Neural progenitor cell (in vitro differentiated cells): ENCODE results near the gene PI16. TPM values are rescaled to one million over a fixed set of nuclear protein-coding genes. Genes with fewer than 3 reads are reported as not detected.

ENCODE experiments used
- DNase-seq: peaks from one replicate; pipeline ENCODE4 v3.0.0-alpha.2; 2016; ENCODE audit warnings: low spot score
- H2AFZ ChIP-seq: fragments of 200-600 bp; sonication (generic); replicated peaks from 2 replicates; pipeline ENCODE4 v1.6.1; 2016; ENCODE audit warnings: antibody characterized with exemption
- H3F3A ChIP-seq: fragments of 200-600 bp; sonication (generic); 2 replicates; pipeline ENCODE4 v1.6.1; 2016; ENCODE audit warnings: antibody characterized with exemption, low read depth
- H3K27ac ChIP-seq: fragments of 200-600 bp; sonication (generic); 2 replicates; pipeline ENCODE4 v1.5.1; 2016; ENCODE audit warnings: mild to moderate bottlenecking
- H3K27me3 ChIP-seq: fragments of 200-600 bp; sonication (generic); 2 replicates; pipeline ENCODE4 v1.6.1; 2016; ENCODE audit warnings: mild to moderate bottlenecking, moderate library complexity
- H3K36me3 ChIP-seq: fragments of 200-600 bp; sonication (generic); 2 replicates; pipeline ENCODE4 v1.5.1; 2016
- H3K4me1 ChIP-seq: fragments of 200-600 bp; sonication (generic); 2 replicates; pipeline ENCODE4 v1.6.1; 2016; ENCODE audit warnings: mixed run types
- H3K4me2 ChIP-seq: fragments of 200-600 bp; sonication (generic); 2 replicates; pipeline ENCODE4 v1.6.1; 2016
- H3K4me3 ChIP-seq: fragments of 200-600 bp; sonication (generic); 2 replicates; pipeline ENCODE4 v1.5.1; 2016
- H3K79me2 ChIP-seq: fragments of 200-600 bp; sonication (generic); 2 replicates; pipeline ENCODE4 v1.6.1; 2016; ENCODE audit warnings: low read depth
- H3K9ac ChIP-seq: fragments of 200-600 bp; sonication (generic); 2 replicates; pipeline ENCODE4 v1.6.1; 2016
- H3K9me3 ChIP-seq: fragments of 200-600 bp; sonication (generic); 2 replicates; pipeline ENCODE4 v1.5.1; 2016; ENCODE audit warnings: low read depth
- H4K20me1 ChIP-seq: fragments of 200-600 bp; sonication (generic); 2 replicates; pipeline ENCODE4 v1.6.1; 2016; ENCODE audit warnings: low read depth
- H3K27ac Mint-ChIP-seq: 3 replicates; pipeline ENCODE4 v1.8.0; 2021; ENCODE audit warnings: mixed read lengths
- H3K27me3 Mint-ChIP-seq: 2 replicates; pipeline ENCODE4 v1.8.0; 2022; ENCODE audit warnings: low read depth, mild to moderate bottlenecking, inconsistent platforms, moderate library complexity, mixed read lengths; ENCODE audit not compliant: insufficient read depth
- H3K36me3 Mint-ChIP-seq: 3 replicates; pipeline ENCODE4 v1.8.0; 2021; ENCODE audit warnings: mixed read lengths
- H3K4me1 Mint-ChIP-seq: 3 replicates; pipeline ENCODE4 v1.8.0; 2021; ENCODE audit warnings: mixed read lengths
- H3K4me3 Mint-ChIP-seq: 3 replicates; pipeline ENCODE4 v1.8.0; 2021; ENCODE audit warnings: mild to moderate bottlenecking, moderate library complexity, mixed read lengths
- H3K9me3 Mint-ChIP-seq: 3 replicates; pipeline ENCODE4 v1.8.0; 2020; ENCODE audit warnings: mixed read lengths
- CTCF ChIP-seq: fragments of 200-600 bp; sonication (generic); IDR thresholded peaks from 2 replicates; pipeline ENCODE4 v1.5.1; 2017; ENCODE audit warnings: antibody characterized with exemption, mild to moderate bottlenecking
- EZH2 ChIP-seq: fragments of 200-600 bp; sonication (generic); IDR thresholded peaks from 2 replicates; pipeline ENCODE4 v1.6.1; 2017; ENCODE audit warnings: antibody characterized with exemption, mild to moderate bottlenecking, moderate library complexity
- EZH2phosphoT487 ChIP-seq: fragments of 200-600 bp; sonication (generic); IDR thresholded peaks from 2 replicates; pipeline ENCODE4 v1.6.1; 2017; ENCODE audit warnings: antibody characterized with exemption
- total RNA-seq: library from RNA; depleted of rRNA; stranded (reverse); fragments of >200 nt; gene quantifications from 2 replicates; pipeline ENCODE4 v1.2.3, GENCODE V29; 2015; ENCODE audit warnings: low replicate concordance

PI16 gene
- total RNA-seq, 1 donor from 2014 or later, result not detected

- H3K27ac ChIP-seq, result no peak overlapping the region
- TF ChIP-seq EZH2 (no peak), CTCF (no peak), EZH2phosphoT487 (no peak)
Observed at GRCh38 chr6:37011656-37012378, 57.3 kb downstream of the PI16 start.

GRCh38 chr6:37013516-37014491 is 59.3 kb downstream of the PI16 start:
- Mint-ChIP-seq H3K4me1 (peaks cover 15% of the 10 kb centered on the region), H3K27ac (no peak overlapping the region), H3K9me3 (no peaks in the 10 kb centered on the region), H3K36me3 (no peaks in the 10 kb centered on the region), H3K27me3 (peaks cover 6% of the 10 kb centered on the region), H3K4me3 (no peak overlapping the region)
- no peaks in the 10 kb centered on the region for H3K27me3 ChIP-seq
- H3F3A ChIP-seq, result no peaks in the 10 kb centered on the region
- H3K79me2 ChIP-seq, result no peaks in the 10 kb centered on the region
- DNase-seq, result no peak
- TF ChIP-seq CTCF (no peak), EZH2 (no peak), EZH2phosphoT487 (no peak)
- H3K4me1 ChIP-seq, result no peaks in the 10 kb centered on the region
- H2AFZ ChIP-seq, result no peak overlapping the region
- no peaks in the 10 kb centered on the region for H3K9me3 ChIP-seq
- H3K36me3 ChIP-seq, result no peaks in the 10 kb centered on the region
- H3K4me3 ChIP-seq, result no peak overlapping the region
- no peak overlapping the region for H3K27ac ChIP-seq
- no peaks in the 10 kb centered on the region for H4K20me1 ChIP-seq
- H3K9ac ChIP-seq, result no peak overlapping the region
- H3K4me2 ChIP-seq, result no peak overlapping the region

More at GRCh38 chr6:37011656-37012378, 57.3 kb downstream of the PI16 start:
- H3K27me3 Mint-ChIP-seq, result peaks cover 2% of the 10 kb centered on the region
- Histone ChIP-seq H3K9me3 (no peaks in the 10 kb centered on the region), H3K36me3 (no peaks in the 10 kb centered on the region), H3K4me1 (no peaks in the 10 kb centered on the region), H3F3A (no peaks in the 10 kb centered on the region), H3K9ac (no peak overlapping the region), H4K20me1 (no peaks in the 10 kb centered on the region), H3K4me2 (no peak overlapping the region), H3K27me3 (no peaks in the 10 kb centered on the region), H3K79me2 (no peaks in the 10 kb centered on the region), H2AFZ (no peak overlapping the region), H3K4me3 (no peak overlapping the region)
- H3K27ac Mint-ChIP-seq, result no peak overlapping the region
- H3K4me3 Mint-ChIP-seq, result no peak overlapping the region
- peaks cover under 1% of the 10 kb centered on the region for H3K4me1 Mint-ChIP-seq
- DNase-seq, result no peak
- H3K36me3 Mint-ChIP-seq, result no peaks in the 10 kb centered on the region
- H3K9me3 Mint-ChIP-seq, result no peaks in the 10 kb centered on the region

Other genes with a start within 250 kb of the PI16 start
- gene CPNE5, start 115.3 kb upstream of the PI16 start, total RNA-seq, result 0.56 TPM in 1 of 2 replicates, not detected in the other
- gene PPIL1, start 79.9 kb upstream of the PI16 start, total RNA-seq, result 81.6 and 93.1 TPM in 2 replicates
- gene C6orf89, start 68.8 kb upstream of the PI16 start, total RNA-seq, result 17.8 and 21.2 TPM in 2 replicates
- gene MTCH1, start 31.5 kb downstream of the PI16 start, total RNA-seq, result 144 and 250 TPM in 2 replicates
- gene FGD2, start 50.9 kb downstream of the PI16 start, total RNA-seq, result 0.06 and 0.12 TPM in 2 replicates
- gene PIM1, start 215.4 kb downstream of the PI16 start, total RNA-seq, result 9.1 and 18.9 TPM in 2 replicates